CD4-positive, CD25-positive, alpha-beta regulatory T cell (primary cell): Measurements from ENCODE around the gene TPM4. TPM values are rescaled to one million over a fixed set of nuclear protein-coding genes. Genes with fewer than 3 reads are reported as not detected.

ENCODE experiments used
- ATAC-seq, 2 donors: fragments of 150-1000 bp; cut with Tn5 transposase; one replicate each; pipeline ENCODE4 v1.10.0; 2021; ENCODE audit warnings: low read depth in 2 of 2, moderate number of reproducible peaks in 2 of 2, moderate library complexity in 1 of 2
- DNase-seq, 3 donors: peaks; one replicate each; pipeline versions ENCODE4 v3.0.0 to v3.0.0-alpha.2; 2012 to 2022; ENCODE audit warnings: mixed read lengths in 1 of 3
- H3K27ac ChIP-seq: one replicate; pipeline ENCODE4 v1.7.0; 2013; ENCODE audit warnings: mild to moderate bottlenecking, low read length; ENCODE audit not compliant: insufficient read depth, poor library complexity, severe bottlenecking
- H3K27me3 ChIP-seq: one replicate; pipeline ENCODE4 v1.7.0; 2013; ENCODE audit warnings: low read length; ENCODE audit not compliant: control insufficient read depth, insufficient read depth
- H3K36me3 ChIP-seq: one replicate; pipeline ENCODE4 v1.7.0; 2013; ENCODE audit warnings: mild to moderate bottlenecking, low read length, moderate library complexity; ENCODE audit not compliant: control insufficient read depth, insufficient read depth
- H3K4me1 ChIP-seq: 2 replicates; pipeline ENCODE4 v1.7.0; 2013; ENCODE audit warnings: mild to moderate bottlenecking, low read length; ENCODE audit not compliant: insufficient read depth, control insufficient read depth, poor library complexity, severe bottlenecking
- H3K4me3 ChIP-seq: one replicate; pipeline ENCODE4 v1.7.0; 2013; ENCODE audit warnings: low read depth, mild to moderate bottlenecking, low read length, moderate library complexity
- H3K9me3 ChIP-seq, 2 experiments: 1 replicate in 1 of 2; 2 replicates in 1 of 2; pipeline ENCODE4 v1.7.0; 2013; ENCODE audit warnings: low read length in 2 of 2, mild to moderate bottlenecking in 1 of 2, moderate library complexity in 1 of 2; ENCODE audit not compliant: control insufficient read depth in 2 of 2
- H3K27ac Mint-ChIP-seq, 3 donors: one replicate each; pipeline ENCODE4 v1.8.0; 2020 to 2022; ENCODE audit warnings: mild to moderate bottlenecking in 3 of 3, mixed read lengths in 3 of 3, moderate library complexity in 2 of 3
- H3K27me3 Mint-ChIP-seq: one replicate; pipeline ENCODE4 v1.8.0; 2022; ENCODE audit warnings: mild to moderate bottlenecking, mixed read lengths
- H3K36me3 Mint-ChIP-seq: one replicate; pipeline ENCODE4 v1.8.0; 2020; ENCODE audit warnings: mixed read lengths
- H3K4me1 Mint-ChIP-seq, 4 donors: one replicate each; pipeline ENCODE4 v1.8.0; 2020 to 2022; ENCODE audit warnings: mixed read lengths in 4 of 4, mild to moderate bottlenecking in 1 of 4
- H3K4me3 Mint-ChIP-seq, 4 donors: one replicate each; pipeline ENCODE4 v1.8.0; 2020 to 2022; ENCODE audit warnings: mild to moderate bottlenecking in 4 of 4, mixed read lengths in 4 of 4, moderate library complexity in 3 of 4
- H3K9me3 Mint-ChIP-seq, 7 donors: one replicate each; pipeline ENCODE4 v1.8.0; 2020 to 2022; ENCODE audit warnings: mixed read lengths in 7 of 7, mild to moderate bottlenecking in 3 of 7, moderate library complexity in 2 of 7
- polyA plus RNA-seq, 4 donors: library from polyadenylated mRNA; unstranded; fragments of 300-500 nt; fragmentation: Illumina TruSeq; gene quantifications; one replicate each; pipeline ENCODE4 v1.2.3, GENCODE V29; 2021
- total RNA-seq: library from RNA; stranded (reverse); gene quantifications from one replicate; pipeline ENCODE4 v1.2.3, GENCODE V29; 2022

The TPM4 gene
- total and polyA plus RNA-seq, 5 donors from 2014 or later, result 109 to 305 (median 150) TPM

DNA sequence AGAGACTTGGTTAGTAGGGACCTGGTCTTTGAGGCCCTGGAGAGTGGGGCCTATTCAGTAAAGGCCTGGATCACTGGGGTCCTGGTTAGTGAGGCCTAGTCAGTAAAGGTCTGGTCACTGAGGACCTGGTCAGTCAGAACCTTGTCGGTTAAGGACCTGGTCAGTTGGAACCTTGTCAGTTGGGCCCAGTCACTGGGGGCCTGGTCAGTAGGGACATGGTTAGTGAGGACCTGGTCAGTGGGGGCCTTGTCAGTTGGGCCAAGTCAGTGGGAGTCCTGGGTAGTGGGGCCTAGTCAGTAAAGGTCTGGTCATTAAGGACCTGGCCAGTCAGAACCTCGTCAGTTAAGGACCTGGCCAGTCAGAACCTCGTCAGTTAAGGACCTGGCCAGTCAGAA lies 43.2 kb upstream of the TPM4 start:
- Mint-ChIP-seq H3K4me3 (no peak overlapping the region), H3K4me1 (no peaks in the 10 kb centered on the region), H3K27me3 (no peaks in the 10 kb centered on the region), H3K27ac (peak overlapping the region in 1 of 3 donors; percentile 52), H3K9me3 (peaks cover 0 to 1% (median 0%) of the 10 kb centered on the region in 7 donors), H3K36me3 (no peaks in the 10 kb centered on the region)
- DNase-seq, result no peak
- no peaks in the 10 kb centered on the region for H3K36me3 ChIP-seq
- no peak for ATAC-seq
- H3K9me3 ChIP-seq, result no peaks in the 10 kb centered on the region
- H3K4me3 ChIP-seq, result no peak overlapping the region
- H3K27me3 ChIP-seq, result no peaks in the 10 kb centered on the region
- no peak overlapping the region for H3K27ac ChIP-seq
- no peaks in the 10 kb centered on the region for H3K4me1 ChIP-seq

DNA sequence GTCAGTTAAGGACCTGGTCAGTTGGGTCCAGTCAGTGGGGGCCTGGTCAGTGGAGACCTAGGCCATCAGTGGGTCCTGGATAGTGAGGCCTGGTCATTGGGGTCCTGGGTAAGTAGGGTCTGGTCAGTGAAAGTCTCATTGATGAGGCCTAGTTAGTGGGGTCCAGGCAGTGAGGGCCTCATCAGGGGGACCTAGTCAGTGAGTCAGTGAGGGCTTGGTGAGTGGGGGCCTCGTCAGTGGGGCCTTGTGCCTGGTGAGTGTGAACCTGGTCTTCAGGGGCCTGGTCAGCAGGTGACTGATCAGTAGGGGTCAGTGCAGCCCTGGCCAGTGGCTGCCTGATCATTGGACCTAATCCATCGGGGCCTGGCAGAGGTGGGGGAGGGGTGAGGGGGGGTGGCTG lies 42.6 kb upstream of the TPM4 start:
- no peak for ATAC-seq
- H3K27ac ChIP-seq, result no peak overlapping the region
- no peaks in the 10 kb centered on the region for H3K36me3 Mint-ChIP-seq
- H3K27ac Mint-ChIP-seq, result no peak overlapping the region
- no peak overlapping the region for H3K4me3 Mint-ChIP-seq
- no peak for DNase-seq
- H3K9me3 ChIP-seq, result no peaks in the 10 kb centered on the region
- H3K27me3 ChIP-seq, result no peaks in the 10 kb centered on the region
- H3K4me1 ChIP-seq, result no peaks in the 10 kb centered on the region
- no peak overlapping the region for H3K4me3 ChIP-seq
- no peaks in the 10 kb centered on the region for H3K4me1 Mint-ChIP-seq
- H3K27me3 Mint-ChIP-seq, result no peaks in the 10 kb centered on the region
- H3K9me3 Mint-ChIP-seq, result peaks cover 0 to 1% (median 0%) of the 10 kb centered on the region in 7 donors
- H3K36me3 ChIP-seq, result no peaks in the 10 kb centered on the region

DNA sequence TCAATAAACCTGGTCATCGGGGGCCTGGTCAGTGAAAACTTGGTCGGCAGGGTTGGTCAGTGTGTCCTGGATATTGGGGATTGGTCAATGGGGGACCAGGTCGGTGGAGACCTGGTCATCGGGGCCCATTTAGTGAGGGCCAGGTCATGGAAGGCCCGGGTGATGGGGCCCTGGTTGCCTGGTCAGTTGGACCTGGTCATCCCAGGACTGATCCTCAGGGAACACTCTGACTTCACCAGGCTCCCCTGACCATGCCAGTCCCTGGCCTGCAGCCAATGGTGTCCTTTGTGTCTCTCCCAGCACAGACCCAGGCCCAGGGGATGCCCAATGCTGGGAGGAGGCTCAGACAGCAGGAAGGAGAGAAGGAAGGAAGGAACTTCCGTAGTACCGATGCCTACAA lies 42.1 kb upstream of the TPM4 start:
- no peak overlapping the region for H3K4me3 ChIP-seq
- DNase-seq, result no peak
- no peaks in the 10 kb centered on the region for H3K36me3 Mint-ChIP-seq
- H3K4me3 Mint-ChIP-seq, result no peak overlapping the region
- H3K27me3 Mint-ChIP-seq, result no peaks in the 10 kb centered on the region
- no peaks in the 10 kb centered on the region for H3K4me1 Mint-ChIP-seq
- no peak overlapping the region for H3K27ac Mint-ChIP-seq
- ATAC-seq, result no peak
- H3K36me3 ChIP-seq, result no peaks in the 10 kb centered on the region
- H3K27me3 ChIP-seq, result no peaks in the 10 kb centered on the region
- H3K27ac ChIP-seq, result no peak overlapping the region
- no peaks in the 10 kb centered on the region for H3K9me3 ChIP-seq
- peaks cover 0 to 2% (median 0%) of the 10 kb centered on the region in 7 donors for H3K9me3 Mint-ChIP-seq
- no peaks in the 10 kb centered on the region for H3K4me1 ChIP-seq

DNA sequence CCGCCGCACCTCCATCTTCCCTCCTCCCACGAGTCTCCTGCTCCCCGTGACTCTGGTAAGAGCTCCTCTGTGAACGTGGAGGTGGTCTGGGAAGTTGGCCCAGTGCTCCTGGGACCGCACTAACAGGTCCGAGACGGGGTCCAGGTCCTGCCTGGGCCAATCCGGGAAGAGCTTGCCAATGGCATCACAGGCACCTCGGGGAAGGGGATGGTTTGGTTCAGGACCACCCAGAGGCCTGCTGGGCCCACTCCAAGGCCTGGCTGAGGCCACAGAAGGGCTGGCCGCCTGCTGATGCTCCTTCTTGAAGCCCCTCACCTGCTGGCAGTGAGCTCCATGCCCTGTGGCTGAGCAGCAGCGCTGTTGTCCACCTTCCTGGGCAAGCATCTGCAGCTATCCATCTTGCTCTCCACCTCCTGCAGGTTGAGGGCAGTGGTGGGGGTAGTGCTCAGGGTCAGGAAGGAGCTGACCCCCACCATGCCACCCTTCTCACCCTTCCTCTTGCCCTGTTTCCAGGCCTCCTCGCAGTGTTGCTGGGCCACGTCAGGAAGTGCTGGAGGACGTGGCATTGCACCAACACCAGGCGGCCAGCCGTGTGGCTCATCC lies 41.2 kb upstream of the TPM4 start:
- H3K27me3 ChIP-seq, result no peaks in the 10 kb centered on the region
- no peaks in the 10 kb centered on the region for H3K36me3 Mint-ChIP-seq
- no peaks in the 10 kb centered on the region for H3K4me1 ChIP-seq
- no peaks in the 10 kb centered on the region for H3K27me3 Mint-ChIP-seq
- H3K4me3 Mint-ChIP-seq, result no peak overlapping the region
- no peak overlapping the region for H3K27ac ChIP-seq
- no peak for DNase-seq
- no peak for ATAC-seq
- no peak overlapping the region for H3K4me3 ChIP-seq
- no peaks in the 10 kb centered on the region for H3K36me3 ChIP-seq
- H3K9me3 ChIP-seq, result no peaks in the 10 kb centered on the region
- H3K4me1 Mint-ChIP-seq, result peaks cover 0 to 1% (median 0%) of the 10 kb centered on the region in 4 donors
- H3K9me3 Mint-ChIP-seq, result peaks cover 0 to 1% (median 0%) of the 10 kb centered on the region in 7 donors
- no peak overlapping the region for H3K27ac Mint-ChIP-seq

DNA sequence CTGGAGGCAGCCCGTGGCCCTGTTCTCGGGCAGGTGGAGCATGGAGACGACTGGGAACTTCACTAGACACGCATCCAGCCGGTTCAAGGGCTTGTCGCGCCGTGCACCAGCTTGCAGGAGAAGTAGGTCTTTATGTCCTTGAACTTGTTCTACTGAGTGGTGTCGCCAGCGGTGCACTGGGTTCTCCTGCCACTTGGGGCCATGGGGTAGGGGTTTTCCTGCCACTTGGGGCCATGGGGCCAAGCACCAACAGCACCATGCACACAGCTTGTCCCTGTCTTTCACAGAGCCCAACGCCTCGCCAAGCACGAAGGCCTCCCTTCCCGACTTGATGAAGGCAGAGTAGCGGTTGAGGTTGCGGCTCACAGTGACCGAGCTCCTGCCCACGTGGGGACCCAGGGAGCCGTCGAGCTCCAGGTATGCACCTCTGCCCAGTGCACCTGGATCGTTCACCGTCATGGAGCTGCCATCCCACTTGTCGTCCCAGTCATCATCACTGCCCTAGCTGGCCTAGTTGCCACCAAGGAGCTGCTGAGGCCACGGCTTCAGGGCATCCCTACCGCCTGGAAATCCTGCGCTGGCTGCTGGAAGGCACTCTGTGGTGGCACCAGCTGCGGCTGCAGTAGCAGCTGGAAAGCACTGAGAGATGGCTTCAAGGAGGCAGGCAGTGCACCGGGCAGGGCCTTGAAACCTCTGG lies 40.5 kb upstream of the TPM4 start:
- Mint-ChIP-seq H3K4me1 (peaks cover 0 to 8% (median 4%) of the 10 kb centered on the region in 4 donors), H3K27me3 (no peaks in the 10 kb centered on the region), H3K9me3 (peaks cover 0 to 1% (median 0%) of the 10 kb centered on the region in 7 donors), H3K36me3 (no peaks in the 10 kb centered on the region), H3K27ac (no peak overlapping the region), H3K4me3 (no peak overlapping the region)
- Histone ChIP-seq H3K4me3 (no peak overlapping the region), H3K36me3 (no peaks in the 10 kb centered on the region), H3K27me3 (no peaks in the 10 kb centered on the region), H3K9me3 (no peaks in the 10 kb centered on the region), H3K27ac (no peak overlapping the region), H3K4me1 (no peaks in the 10 kb centered on the region)
- ATAC-seq, result no peak
- DNase-seq, result no peak

DNA sequence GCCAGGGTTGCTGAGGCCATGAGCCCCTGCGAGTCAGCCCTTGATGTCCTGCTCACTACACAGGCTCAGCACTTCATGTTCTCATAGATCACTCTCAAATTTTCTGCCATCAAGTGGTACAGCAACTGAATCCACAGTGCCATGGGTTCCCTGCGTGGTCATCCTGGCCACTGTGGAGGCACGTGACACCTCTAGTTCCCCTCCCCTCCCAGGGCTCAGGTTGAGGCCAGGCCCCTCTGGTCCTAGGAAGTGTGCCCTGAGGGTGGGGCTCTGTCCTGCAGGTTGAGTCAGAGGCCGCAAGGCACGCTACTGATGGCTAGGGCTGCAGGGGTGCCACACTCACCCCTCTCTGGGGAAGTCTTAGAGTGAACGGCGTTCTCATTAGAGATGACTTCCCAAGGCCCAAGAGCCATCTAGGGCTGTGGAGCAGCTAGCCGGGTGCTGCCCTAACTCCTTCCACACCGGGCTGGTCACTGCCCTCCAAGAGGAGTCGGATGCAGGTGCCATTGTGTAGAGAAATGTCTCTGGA lies 39.8 kb upstream of the TPM4 start:
- Mint-ChIP-seq H3K27me3 (no peaks in the 10 kb centered on the region), H3K27ac (no peak overlapping the region), H3K4me3 (no peak overlapping the region), H3K36me3 (no peaks in the 10 kb centered on the region), H3K9me3 (peaks cover 0 to 1% (median 0%) of the 10 kb centered on the region in 7 donors), H3K4me1 (peaks cover 3 to 12% (median 5%) of the 10 kb centered on the region in 4 donors)
- no peak for DNase-seq
- Histone ChIP-seq H3K27ac (no peak overlapping the region), H3K4me3 (no peak overlapping the region), H3K4me1 (peaks cover 3% of the 10 kb centered on the region), H3K36me3 (no peaks in the 10 kb centered on the region), H3K9me3 (no peaks in the 10 kb centered on the region), H3K27me3 (no peaks in the 10 kb centered on the region)
- ATAC-seq, result no peak

DNA sequence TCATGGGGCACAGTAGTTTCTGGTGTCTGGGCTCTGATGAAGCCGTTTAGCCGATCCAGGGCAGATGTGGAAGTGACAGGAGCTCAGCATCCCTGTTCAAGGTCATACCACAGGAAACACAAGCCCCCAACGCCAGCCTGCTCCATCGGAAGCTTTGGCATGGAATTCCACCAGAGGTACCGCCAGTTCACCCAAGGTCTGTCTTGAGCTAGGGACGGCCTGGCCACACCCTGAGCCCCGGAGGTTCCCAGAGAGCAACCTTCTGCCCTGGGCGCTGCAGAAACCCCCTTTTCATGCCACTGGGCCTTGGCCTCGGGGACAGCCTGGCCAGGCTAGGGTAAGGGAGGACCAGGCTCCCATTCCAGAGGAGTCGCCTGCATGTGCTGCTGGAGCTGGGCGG lies 39.4 kb upstream of the TPM4 start:
- peaks cover 0 to 1% (median 0%) of the 10 kb centered on the region in 7 donors for H3K9me3 Mint-ChIP-seq
- H3K4me1 Mint-ChIP-seq, result peaks cover 4 to 16% (median 6%) of the 10 kb centered on the region in 4 donors
- ATAC-seq, result no peak

More for the DNA sequence above, 39.4 kb upstream of the TPM4 start:
- Histone ChIP-seq H3K4me1 (peaks cover 7% of the 10 kb centered on the region), H3K36me3 (no peaks in the 10 kb centered on the region), H3K27ac (no peak overlapping the region), H3K9me3 (no peaks in the 10 kb centered on the region), H3K27me3 (no peaks in the 10 kb centered on the region), H3K4me3 (no peak overlapping the region)
- no peak for DNase-seq
- Mint-ChIP-seq H3K4me3 (no peak overlapping the region), H3K27ac (no peak overlapping the region), H3K27me3 (no peaks in the 10 kb centered on the region), H3K36me3 (no peaks in the 10 kb centered on the region)
